HG03521 (cell line): ENCODE data around the gene HOXD4.

Source experiments
- ATAC-seq: cut with Tn5 transposase; IDR thresholded peaks from one replicate; pipeline ENCODE4 v1.9.1; 2021; ENCODE audit warnings: mild to moderate bottlenecking, moderate library complexity; ENCODE audit not compliant: unreplicated experiment

HOXD4 gene

DNA sequence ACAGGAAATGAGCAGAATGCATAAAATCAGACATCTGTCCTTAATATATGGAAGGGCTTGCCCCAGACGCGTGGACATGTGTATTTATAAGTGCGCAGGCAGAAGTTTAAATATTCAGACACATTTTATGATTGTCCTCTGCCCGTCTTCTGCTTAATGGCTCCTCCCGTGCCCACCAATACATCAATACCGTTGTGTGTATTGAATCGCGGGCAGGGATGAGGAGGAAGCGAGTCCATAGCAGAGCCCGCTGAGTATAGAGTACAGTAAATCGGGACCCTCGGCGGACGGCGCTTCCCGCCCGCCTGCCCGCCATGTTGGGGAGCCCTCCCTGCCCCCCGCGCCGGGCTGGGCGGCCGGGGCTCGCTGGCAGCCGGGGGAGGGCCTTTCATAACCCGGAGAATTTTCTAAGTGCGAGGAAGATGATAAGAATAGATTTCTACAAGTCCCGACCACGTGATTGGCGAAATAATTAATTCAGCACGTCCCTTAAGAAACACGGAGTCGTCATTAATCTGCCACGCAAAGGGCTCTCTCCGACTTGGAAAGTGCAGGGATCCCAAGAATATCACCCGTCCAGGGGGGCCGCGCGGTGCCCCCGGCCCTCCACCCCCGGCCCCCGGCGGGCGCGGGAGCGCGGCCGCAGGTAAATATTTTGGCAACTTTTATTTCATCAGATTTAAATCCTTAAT is 5.6 kb downstream of the HOXD4 start, which contains the start of gene HOXD3:
Gene HOXD3 (plus strand): TSS at position 501 of the 692 bp plus-strand sequence. CDS start 11,808 bp downstream, outside the sequence.
- no peak for ATAC-seq

DNA sequence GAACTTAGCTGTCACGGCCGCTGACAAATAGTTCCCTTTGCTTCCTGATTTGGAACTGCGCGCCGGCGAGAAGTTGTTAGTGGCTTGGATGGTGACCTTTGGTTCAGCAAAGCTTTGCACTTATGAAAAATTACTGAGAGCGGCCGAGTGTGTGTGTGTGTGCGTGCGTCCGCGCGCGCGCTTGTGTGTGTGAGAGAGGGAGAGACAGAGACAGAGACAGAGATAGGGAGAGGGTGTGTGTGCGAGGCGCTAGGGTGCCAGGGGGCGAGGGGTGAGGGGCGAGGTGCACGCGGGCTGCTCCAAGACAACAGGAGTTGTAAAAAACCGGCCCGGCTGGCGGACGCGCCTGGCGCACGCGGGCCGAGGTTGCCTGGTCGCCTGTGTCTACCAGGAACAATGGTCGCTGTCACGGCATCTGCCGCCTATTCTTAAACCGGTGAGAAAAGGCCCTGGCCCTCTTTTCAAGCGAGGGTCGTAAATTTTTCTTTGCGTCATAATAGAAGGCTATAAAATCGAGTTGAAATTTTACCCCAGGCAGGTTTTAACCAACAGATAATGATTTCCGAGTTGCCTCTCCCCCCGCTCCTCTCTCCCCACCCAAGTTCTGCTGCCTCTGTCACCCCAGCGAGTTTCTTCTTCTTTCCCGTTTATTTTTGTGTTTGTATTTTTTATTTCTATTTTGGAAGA is 6.3 kb downstream of the HOXD4 start:
- no peak for ATAC-seq

DNA sequence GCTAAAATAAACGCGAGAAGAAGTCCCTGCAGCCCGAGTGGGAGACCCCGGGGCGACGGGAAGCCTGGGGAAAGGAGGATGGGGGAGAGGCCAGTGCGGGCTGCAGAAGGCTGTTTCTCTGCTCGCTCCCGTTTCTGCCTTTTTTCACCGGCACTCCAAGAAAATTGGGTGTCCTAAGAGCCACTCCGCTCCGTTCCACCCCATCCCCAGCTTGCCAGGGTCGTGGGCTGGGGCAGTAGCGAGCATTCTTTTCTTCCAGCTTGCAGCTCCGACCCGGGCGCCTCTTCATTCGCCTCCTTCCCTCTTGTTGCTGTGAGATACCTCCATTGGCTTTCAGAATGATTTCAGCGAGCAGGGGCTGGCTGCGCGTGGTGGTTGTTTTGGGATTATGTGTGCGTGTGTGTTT is 6.8 kb downstream of the HOXD4 start:
- ATAC-seq, result no peak

DNA sequence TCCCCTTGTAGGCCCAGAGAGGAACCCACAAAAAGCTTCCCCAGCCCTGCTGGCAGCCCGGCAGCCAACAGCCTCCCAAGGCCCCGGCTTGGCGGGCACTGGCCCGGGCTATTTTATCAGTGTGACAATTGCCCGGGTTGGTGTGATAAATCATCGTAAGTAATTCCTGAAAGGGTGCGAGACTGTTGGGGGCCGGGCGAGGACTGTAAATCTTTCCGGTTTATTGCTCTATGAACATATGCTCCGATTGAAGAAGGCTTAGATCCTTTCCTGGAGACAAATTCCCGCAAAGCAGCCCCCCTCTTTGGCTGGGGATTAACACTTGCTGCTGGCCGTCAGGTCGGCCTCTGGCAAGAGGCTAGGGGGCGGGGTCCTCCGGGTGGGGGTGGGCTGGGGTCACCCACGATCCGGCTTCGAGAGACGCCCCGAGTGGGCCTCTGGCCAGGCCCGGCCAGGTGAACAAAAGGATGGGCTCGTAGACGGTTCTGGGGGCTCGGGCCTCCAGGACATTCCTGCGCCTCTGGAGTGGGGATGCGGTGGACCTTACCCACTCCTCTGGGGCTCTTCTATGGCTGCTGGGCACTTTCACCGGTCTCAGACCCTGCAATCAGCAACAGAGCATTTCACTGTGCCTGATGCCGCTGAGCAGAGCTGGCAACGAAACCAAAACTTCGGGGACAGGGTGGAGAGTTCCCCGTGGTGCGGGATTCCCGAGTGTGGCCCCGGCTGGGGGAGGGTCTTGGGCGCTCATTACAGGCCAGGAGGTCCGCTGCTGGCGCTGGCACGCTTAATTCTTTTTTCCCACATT is 7.7 kb downstream of the HOXD4 start:
- no peak for ATAC-seq

DNA sequence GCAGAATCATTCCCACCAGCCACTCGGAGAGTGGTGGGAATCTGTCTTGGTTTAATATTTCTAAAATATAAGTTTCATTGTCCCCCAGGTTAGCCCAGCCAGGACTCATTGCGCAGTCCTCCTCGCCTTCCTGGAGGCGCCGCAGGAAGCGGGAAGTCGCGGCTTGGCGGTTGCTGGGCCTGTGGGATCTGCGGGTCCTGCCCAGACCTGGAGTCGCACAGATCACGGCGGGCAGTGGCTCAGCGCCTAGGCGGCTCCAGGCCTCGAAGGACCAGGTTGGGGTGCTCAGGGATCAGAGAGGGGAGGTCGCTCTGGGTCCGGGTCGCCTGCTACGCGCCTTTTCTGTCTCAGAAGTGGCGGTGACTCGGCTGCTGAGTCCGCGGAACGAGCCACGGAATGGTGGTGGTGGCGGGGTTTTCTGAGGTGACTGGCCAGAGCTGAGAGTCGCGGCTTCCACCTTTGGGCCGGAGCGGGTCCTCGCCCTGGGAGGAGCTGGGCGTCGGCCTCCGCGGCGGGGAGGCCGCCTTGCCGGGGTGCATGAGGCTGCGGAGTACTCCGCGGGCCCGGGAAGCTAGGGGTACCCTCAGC is 8.4 kb downstream of the HOXD4 start:
- no peak for ATAC-seq

DNA sequence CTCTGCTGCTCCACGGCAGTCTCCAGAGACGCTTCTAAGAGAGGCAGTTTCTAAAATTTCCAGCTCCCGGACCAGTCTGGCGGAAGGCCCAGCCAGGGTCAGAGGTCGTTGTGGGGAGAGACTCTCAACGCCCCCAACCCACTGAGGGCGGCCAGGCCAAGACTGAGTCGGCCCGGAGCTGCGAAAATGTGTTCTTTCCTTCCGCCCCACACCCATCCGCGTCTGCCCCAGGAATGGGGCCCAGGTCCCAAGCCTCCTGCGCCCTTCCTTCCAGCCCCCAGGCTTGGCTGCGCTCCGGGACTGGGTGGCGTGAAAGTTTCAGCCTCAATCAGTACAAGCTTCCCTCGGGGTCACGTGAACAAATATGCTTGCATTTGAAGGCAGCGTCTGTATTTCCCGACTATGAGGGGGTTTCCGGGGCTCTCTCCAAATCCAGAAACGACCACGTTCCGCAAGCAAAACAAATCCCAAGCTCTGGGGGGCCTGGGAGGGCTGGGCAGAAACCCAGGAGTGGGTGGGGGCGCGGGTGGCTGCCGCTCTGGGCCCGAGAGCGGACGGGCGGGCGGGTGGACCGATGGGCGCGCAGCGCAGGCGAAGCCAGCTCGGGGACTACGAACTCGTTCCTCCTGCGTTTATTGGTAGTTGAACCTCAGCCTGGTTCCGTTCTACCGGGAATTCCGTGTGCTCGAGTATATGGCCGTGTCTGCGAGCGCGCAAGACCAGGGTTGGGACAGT is 9.1 kb downstream of the HOXD4 start:
- ATAC-seq, result no peak

DNA sequence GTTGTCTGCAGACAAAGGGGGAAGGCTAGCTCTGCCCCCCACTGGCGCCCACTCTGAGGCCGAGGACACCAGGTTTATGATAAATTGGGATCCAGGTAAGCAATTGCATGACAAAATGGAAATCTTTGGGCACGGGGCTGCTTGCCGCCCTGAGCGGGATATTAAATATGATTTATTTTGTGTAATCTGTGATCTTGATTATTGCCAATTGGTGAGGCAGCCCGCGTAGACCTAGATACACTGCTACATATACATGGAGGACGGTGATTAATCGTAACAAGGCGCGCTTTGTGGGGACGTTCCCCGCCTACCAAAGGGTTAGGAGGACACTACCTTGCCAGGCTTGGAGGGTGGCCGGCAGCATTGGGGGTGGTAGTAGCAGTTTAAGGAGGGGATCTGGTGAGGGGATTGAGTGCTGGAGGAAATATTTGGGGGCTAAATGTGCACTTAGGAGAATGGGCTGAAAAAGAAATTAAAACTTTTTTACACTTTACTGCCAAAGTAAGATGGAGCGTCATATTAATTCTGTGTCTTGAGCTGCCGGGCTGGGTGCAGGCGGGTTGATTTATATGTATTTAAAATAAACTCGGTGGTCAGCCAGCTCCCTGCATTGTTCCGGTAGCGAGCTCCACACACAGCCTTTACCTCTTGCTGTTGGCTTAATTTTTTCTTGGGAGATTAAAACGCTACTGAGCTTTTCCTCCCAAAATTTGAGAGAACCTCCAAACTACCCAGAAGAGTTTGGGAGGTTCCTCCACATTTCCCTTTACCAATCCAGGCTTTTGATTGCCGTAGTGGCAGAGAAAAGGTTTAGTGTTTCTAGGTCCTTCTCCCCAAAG is 9.9 kb downstream of the HOXD4 start:
- no peak for ATAC-seq

DNA sequence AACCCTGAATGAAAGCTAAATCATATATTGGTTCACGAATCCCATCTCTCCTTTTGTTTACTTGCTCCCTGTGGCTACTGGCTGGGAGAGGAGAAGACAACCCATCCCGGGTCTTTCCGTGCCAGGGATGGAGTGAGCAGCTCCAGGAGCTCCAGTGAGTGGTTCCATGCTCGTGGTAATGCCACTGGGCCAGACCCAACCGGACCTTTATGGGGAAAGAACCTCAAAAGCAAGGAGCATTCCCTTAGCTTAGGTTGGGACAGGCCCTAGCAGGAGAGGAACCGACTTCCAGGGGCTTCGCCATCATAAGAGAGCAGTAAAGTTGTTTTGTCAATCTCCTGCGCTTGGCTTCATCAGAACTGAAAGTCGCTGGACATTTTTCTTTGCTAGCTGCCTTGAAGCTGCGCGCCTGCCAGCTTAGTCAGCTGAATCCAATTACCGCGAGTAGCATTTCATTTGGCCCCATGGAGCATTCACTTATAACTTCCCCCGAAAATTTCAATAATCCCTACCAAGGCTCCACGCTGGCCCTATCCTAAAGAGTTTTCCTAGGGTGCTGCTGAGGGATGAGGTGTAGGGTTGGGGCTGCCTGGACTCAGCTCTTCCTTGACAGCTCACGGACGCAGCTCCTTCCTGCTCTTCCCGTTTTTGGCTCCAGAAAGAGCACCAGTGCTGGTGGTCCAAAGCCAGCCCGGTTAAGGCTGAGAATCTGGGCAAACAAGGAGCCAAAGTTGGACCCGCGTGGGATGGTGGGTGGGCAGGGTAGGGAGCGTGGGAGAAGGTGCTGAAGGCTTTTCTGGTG is 10.7 kb downstream of the HOXD4 start:
- ATAC-seq, result no peak

DNA sequence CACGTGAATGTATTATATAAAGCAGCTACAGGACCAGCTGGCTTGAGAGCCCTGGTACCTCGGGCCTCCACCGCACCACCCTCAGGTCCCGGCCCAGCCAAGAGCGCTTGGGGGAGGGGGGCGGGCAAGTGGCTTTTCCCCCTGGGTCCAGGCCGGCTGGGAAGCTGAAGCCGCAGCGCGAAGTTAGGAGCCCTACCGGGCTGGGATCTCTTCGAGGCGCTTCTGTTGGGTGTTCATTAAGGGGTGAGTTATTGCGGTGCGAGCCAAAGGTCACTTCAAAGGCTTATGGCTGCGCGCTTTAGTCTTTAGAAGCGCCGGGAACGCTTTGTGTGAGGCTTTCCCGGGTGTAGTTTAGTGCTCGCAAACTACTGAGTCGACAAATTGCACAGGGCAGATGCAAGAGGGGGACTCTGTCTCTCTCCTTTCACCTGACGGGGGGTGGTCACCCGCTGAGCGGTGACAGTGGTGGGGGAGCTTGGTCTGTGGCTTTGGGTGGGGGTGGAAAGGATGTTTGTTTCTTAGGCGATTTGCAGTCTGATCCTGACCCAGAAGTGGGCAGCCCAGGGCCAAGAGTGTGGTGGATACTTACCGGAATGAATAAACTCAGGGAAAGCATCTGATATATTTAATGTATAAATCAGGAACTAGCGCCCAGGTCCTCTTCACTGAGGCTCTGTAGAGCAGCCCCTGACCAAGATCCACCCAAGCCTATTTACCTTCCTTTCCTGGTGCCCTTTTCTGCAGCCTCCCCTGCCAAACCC is 11.7 kb downstream of the HOXD4 start:
- no peak for ATAC-seq

DNA sequence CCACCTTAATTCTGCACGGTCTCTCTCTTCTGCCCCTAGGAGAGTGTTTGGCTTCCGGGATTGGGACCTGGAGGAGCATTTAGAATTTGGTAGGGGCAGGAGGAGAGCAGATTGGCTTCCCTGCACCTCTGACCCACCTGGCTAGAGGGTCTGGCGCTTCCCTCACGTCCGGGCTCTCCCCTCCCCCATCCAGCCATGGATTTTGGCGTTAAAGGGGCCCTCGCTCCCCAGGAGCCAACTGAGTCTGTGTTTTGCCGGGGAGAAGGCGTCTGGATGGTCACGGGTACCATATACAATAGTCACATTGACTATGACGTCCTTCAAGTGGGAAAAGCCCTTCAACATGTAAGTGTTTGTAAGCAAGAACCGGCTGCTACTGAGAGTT is 12.3 kb downstream of the HOXD4 start:
- ATAC-seq, result no peak

DNA sequence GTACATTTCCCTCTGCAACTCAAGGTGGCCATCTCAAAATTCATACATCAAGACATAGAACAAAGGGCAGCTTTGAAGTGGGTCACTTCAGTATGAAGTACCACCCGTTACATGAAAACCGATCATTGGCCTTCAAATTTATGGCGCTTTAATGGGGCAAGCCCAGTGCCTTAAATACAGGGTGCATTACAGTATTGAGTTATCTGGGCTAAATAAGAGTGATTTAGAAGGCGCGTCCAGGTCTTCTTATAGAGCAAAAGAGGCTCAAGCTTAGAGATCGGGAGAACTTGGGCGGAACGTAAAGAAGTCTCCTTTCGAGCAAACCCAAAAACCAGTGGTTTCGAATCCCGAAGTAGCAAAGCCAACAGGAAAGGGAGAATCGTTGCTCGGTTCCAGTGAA is 12.9 kb downstream of the HOXD4 start:
- no peak for ATAC-seq

DNA sequence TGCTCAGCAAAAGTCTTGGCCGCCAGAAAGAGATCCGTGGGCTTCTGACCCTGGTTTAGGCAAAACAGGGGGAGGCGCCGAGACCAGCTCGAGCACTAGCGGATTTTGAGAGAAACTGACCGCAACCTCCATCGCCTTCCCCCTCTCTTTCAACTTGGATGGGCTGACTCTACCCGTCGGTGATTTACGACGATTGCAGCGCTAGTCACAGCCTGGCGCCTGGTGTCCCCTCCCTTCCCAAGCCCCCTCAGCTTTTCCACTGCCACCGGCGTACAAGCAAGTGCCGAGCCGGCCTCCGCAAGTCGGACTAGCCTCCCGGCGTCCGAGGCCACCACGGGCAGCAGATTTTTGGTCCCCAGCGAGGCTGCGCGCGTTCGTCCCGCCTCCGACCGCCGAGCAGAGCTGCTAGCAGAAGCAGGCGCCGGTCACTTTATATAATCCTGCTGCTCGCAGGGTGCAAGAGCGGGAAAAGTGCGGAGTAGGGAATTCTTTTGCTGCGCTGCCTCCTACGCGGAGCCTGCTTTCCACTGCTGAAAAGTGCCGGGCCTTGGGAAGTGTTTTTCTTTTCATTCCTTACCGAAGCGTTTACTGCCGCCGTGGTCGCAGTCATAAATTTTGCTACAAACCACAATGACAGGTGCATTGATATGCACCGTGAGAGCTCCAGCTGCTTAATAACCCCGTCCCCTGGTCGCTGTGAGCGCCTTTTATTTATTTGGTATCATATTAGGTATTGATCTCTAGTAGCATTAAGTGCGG is 13.4 kb downstream of the HOXD4 start:
- ATAC-seq, result no peak

DNA sequence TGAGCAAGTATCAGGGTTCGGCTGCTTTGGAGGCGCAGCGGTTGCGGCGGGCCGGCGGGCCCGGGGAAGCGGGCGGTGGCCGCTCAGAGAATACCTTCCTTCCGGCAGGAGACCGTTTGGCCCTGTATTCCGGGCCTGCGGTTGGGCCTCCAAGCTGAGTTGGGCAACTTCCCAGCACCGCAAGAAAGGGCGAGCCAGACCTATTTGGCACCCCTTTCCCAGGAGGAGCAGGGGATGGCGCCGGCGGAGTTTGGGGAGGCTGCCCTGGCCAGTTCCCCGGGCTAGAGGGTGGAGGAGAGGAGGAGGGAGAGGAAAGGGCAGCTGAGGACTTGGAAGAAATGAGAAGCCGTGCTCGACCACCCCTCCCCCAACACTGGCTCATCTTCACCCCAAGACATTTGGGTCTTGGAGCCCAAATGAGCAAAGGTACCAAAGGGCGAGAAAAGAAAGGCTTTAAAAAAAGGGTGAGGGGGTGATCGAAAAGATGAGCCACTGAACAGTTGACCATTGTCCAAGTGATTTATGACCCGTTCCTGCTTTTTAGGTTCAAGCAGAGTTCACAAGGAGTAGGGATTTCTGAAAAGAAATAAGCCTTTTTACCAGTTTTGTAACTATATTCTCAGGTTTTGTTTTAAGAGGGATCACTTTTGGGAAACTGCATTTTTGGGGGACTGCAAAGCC is 14.2 kb downstream of the HOXD4 start:
- no peak for ATAC-seq

DNA sequence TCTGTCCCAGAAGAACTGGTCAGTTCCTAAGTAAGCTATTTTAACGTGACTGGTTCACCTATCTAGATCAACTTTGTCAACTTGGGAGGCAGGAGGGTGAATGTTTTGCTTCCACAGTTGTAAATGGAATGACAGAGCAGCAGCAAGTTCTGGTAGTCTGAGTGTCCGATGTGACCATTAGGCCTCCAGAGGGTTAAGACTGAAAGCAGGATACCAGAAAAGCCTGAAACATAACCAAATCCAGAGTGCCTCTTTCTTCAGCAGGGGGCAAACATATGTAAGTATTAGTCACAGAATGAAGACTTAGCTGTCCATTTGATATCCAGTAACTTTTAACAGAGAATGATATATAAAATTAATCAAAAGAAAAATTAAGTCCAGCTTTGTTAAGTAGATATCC is 14.9 kb downstream of the HOXD4 start:
- no peak for ATAC-seq

DNA sequence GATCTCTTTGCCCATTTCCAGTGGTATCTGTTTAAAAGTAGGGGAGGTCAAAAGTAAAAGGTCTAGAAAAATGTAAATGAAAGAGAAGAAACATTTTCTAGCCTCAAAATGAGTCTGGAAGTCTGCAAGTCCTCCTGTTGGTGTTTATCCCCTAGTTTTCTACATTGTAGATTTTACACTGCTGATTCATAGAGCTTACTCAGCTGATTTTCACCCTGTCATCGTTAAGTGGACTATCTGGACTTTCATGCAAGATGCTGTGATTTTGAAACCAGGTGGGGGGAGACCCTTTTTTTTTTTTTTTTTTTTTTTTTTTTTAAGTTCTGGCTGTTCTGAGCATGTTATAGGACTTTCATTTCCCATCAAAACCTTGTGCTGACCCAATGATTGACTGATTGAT is 16.0 kb downstream of the HOXD4 start:
- ATAC-seq, result no peak

DNA sequence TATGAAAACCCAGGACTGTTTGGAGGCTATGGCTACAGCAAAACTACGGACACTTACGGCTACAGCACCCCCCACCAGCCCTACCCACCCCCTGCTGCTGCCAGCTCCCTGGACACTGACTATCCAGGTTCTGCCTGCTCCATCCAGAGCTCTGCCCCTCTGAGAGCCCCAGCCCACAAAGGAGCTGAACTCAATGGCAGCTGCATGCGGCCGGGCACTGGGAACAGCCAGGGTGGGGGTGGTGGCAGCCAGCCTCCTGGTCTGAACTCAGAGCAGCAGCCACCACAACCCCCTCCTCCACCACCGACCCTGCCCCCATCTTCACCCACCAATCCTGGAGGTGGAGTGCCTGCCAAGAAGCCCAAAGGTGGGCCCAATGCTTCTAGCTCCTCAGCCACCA is 17.8 kb downstream of the HOXD4 start:
- ATAC-seq, result no peak

DNA sequence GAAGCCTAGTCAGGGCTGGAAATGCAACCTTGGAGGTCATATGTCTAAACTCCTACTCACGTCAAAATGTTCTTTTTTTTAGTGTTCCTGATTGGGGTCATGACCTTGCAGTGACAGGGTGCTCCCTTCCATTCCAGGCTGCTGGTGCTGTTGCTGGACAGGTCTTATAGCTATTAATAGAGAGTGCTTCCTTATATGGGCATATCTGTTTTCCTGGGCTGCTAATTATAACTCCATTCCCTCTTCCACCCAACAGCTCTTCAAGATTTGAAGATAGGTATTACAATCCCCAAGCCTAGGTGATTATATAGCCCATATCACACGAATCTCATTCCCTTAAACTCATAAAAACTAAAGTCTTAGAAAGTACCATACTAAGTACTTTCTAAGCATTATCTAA is 18.4 kb downstream of the HOXD4 start:
- no peak for ATAC-seq
